MCF 10A (cell line): ENCODE data around the gene TAGLN3. TPM values are rescaled to one million over a fixed set of nuclear protein-coding genes. Genes with fewer than 3 reads are reported as not detected.

ENCODE experiments used
- BruUV-seq: library from RNA; stranded (reverse); fragments of 400-500 nt; replicated peaks from 2 replicates; lab custom pipeline; 2021; lab: Mats Ljungman, UMichigan
- CTCF ChIA-PET: fragments of 300-600 bp; sonication (Branson Sonifier 250); formaldehyde crosslinking; extraction: SDS; loops from one replicate; lab custom pipeline; 2021; ENCODE audit warnings: antibody characterized with exemption, inconsistent platforms; lab: Yijun Ruan, JAX
- POLR2A ChIA-PET: fragments of 300-600, 350-650 bp; sonication (Branson Sonifier 250); formaldehyde crosslinking; extraction: SDS; loops from one replicate; lab custom pipeline; 2020; ENCODE audit warnings: antibody characterized with exemption, inconsistent platforms; lab: Yijun Ruan, JAX
- DNase-seq: peaks from one replicate; pipeline ENCODE4 v3.0.0-alpha.2; 2018; ENCODE audit not compliant: unreplicated experiment
- H3K27ac Mint-ChIP-seq: one replicate; pipeline ENCODE4 v1.8.0; 2022; ENCODE audit warnings: mild to moderate bottlenecking, low read depth, mixed read lengths; ENCODE audit not compliant: unreplicated experiment
- H3K27me3 Mint-ChIP-seq: one replicate; pipeline ENCODE4 v1.8.0; 2022; ENCODE audit warnings: mixed read lengths; ENCODE audit not compliant: insufficient read depth, unreplicated experiment
- H3K36me3 Mint-ChIP-seq: one replicate; pipeline ENCODE4 v1.8.0; 2022; ENCODE audit warnings: mild to moderate bottlenecking, moderate library complexity, mixed read lengths; ENCODE audit not compliant: insufficient read depth, unreplicated experiment
- H3K4me1 Mint-ChIP-seq: one replicate; pipeline ENCODE4 v1.8.0; 2022; ENCODE audit warnings: mixed read lengths; ENCODE audit not compliant: insufficient read depth, unreplicated experiment
- H3K4me3 Mint-ChIP-seq: one replicate; pipeline ENCODE4 v1.8.0; 2022; ENCODE audit warnings: mild to moderate bottlenecking, moderate library complexity, mixed read lengths; ENCODE audit not compliant: unreplicated experiment
- H3K9me3 Mint-ChIP-seq: one replicate; pipeline ENCODE4 v1.8.0; 2022; ENCODE audit warnings: mixed read lengths; ENCODE audit not compliant: unreplicated experiment
- CTCF ChIP-seq: fragments of 200-600 bp; IDR thresholded peaks from one replicate; pipeline ENCODE4 v1.8.0; 2022; ENCODE audit warnings: antibody characterized with exemption, mild to moderate bottlenecking; ENCODE audit not compliant: unreplicated experiment
- intact Hi-C: fragments of 100-400 bp; cut with micrococcal nuclease; formaldehyde crosslinking; loops from 2 replicates; pipeline ENCODE4 v1.14.1; 2022
- total RNA-seq: library from RNA; stranded (reverse); gene quantifications from 2 replicates; pipeline ENCODE4 v1.2.3, GENCODE V29; 2022

Gene TAGLN3
- total RNA-seq, 1 experiment from 2014 or later = not detected

- Mint-ChIP-seq H3K27ac (no peak overlapping the region), H3K36me3 (peaks cover 76% of the 10 kb centered on the region), H3K4me1 (no peaks in the 10 kb centered on the region), H3K9me3 (no peaks in the 10 kb centered on the region), H3K27me3 (no peaks in the 10 kb centered on the region), H3K4me3 (no peak overlapping the region)
- intact Hi-C loops = no loop called here
- CTCF ChIA-PET = interaction anchor here (0.6 to 14.3 kb wide), 8 partner anchors 9 to 562 kb away, joined by 3 to 278 read pairs (median 4); no protein-coding TSS in a partner anchor
- no peak for TF ChIP-seq CTCF
- no peak for DNase-seq
- no TSS peak for BruUV-seq
- POLR2A ChIA-PET = interaction anchor here (0.6 to 1.4 kb wide), 3 partner anchors 13 to 31 kb away, joined by 3 to 4 read pairs (median 3); no protein-coding TSS in a partner anchor
Observed at GRCh38 chr3:111975131-111975530, 23.6 kb upstream of the TAGLN3 start.

- intact Hi-C loops = no loop called here
- ChIA-PET CTCF (interaction anchor here (1.2 to 2.6 kb wide), 4 partner anchors 37 to 260 kb away, joined by 3 to 11 read pairs (median 5); no protein-coding TSS in a partner anchor), POLR2A (interaction anchor here (0.8 to 1.5 kb wide), 2 partner anchors 102 to 111 kb away, joined by 3 to 6 read pairs; no protein-coding TSS in a partner anchor)
- H3K4me3 Mint-ChIP-seq = no peak overlapping the region
- TF ChIP-seq CTCF = no peak
- no peak overlapping the region for H3K27ac Mint-ChIP-seq
- peaks cover 65% of the 10 kb centered on the region for H3K36me3 Mint-ChIP-seq
- no peaks in the 10 kb centered on the region for H3K9me3 Mint-ChIP-seq
- H3K4me1 Mint-ChIP-seq = no peaks in the 10 kb centered on the region
- BruUV-seq = no TSS peak
- DNase-seq = no peak
- H3K27me3 Mint-ChIP-seq = no peaks in the 10 kb centered on the region
Observed at GRCh38 chr3:111976254-111976653, 22.5 kb upstream of the TAGLN3 start.

- Mint-ChIP-seq H3K9me3 (no peaks in the 10 kb centered on the region), H3K27me3 (no peaks in the 10 kb centered on the region), H3K36me3 (peaks cover 40% of the 10 kb centered on the region), H3K4me1 (peaks cover 5% of the 10 kb centered on the region), H3K27ac (peak within 1 kb of the TSS; percentile 66), H3K4me3 (peak within 1 kb of the TSS; percentile 85)
- ChIA-PET POLR2A (interaction anchor here (0.6 to 3.3 kb wide), 44 partner anchors 10 to 406 kb away, joined by 3 to 22 read pairs (median 4); partner anchors contain the start of genes PHLDB2 and ZBED2), CTCF (interaction anchor here (0.7 to 3.7 kb wide), 15 partner anchors 11 to 401 kb away, joined by 3 to 29 read pairs (median 4); no protein-coding TSS in a partner anchor)
- peak; percentile 98 for DNase-seq
- no TSS peak for BruUV-seq
- no peak for TF ChIP-seq CTCF
- intact Hi-C loops = no loop called here
Observed at GRCh38 chr3:111978583-111979433, 19.9 kb upstream of the TAGLN3 start, which contains the start of gene ABHD10. TSS of gene ABHD10 (plus strand) at chr3:111979026. CDS start at chr3:111979062, 36 bp downstream.
